GM23248 (cell line): ENCODE data around the gene TMBIM1. TPM values are rescaled to one million over a fixed set of nuclear protein-coding genes. Genes with fewer than 3 reads are reported as not detected.

Experiments used
- DNase-seq: peaks from one replicate; pipeline ENCODE4 v3.0.0-alpha.2; 2015
- H2AFZ ChIP-seq: fragments of 200-600 bp; sonication (generic); 2 replicates; pipeline ENCODE4 v1.6.1; 2016; ENCODE audit warnings: antibody characterized with exemption
- H3F3A ChIP-seq: fragments of 200-600 bp; sonication (generic); 2 replicates; pipeline ENCODE4 v1.6.1; 2016; ENCODE audit warnings: mild to moderate bottlenecking, antibody characterized with exemption, mixed run types; ENCODE audit not compliant: insufficient read depth
- H3K27ac ChIP-seq: fragments of 200-600 bp; sonication (generic); 2 replicates; pipeline ENCODE4 v1.5.1; 2016; ENCODE audit warnings: mild to moderate bottlenecking
- H3K27me3 ChIP-seq: fragments of 200-600 bp; sonication (generic); replicated peaks from 2 replicates; pipeline ENCODE4 v1.6.1; 2016; ENCODE audit warnings: mild to moderate bottlenecking; ENCODE audit not compliant: insufficient read depth
- H3K36me3 ChIP-seq: fragments of 200-600 bp; sonication (generic); 2 replicates; pipeline ENCODE4 v1.6.1; 2016; ENCODE audit warnings: low read depth, mild to moderate bottlenecking
- H3K4me1 ChIP-seq: fragments of 200-600 bp; sonication (generic); 2 replicates; pipeline ENCODE4 v1.6.1; 2016; ENCODE audit warnings: mild to moderate bottlenecking; ENCODE audit not compliant: insufficient read depth
- H3K4me2 ChIP-seq: fragments of 200-600 bp; sonication (generic); one replicate; pipeline ENCODE4 v1.6.1; 2016; ENCODE audit warnings: mild to moderate bottlenecking; ENCODE audit not compliant: unreplicated experiment
- H3K4me3 ChIP-seq: fragments of 200-600 bp; sonication (generic); 2 replicates; pipeline ENCODE4 v1.5.1; 2016; ENCODE audit warnings: mild to moderate bottlenecking
- H3K79me2 ChIP-seq: fragments of 200-600 bp; sonication (generic); 2 replicates; pipeline ENCODE4 v1.6.1; 2016; ENCODE audit warnings: mild to moderate bottlenecking; ENCODE audit not compliant: insufficient read depth
- H3K9ac ChIP-seq: fragments of 200-600 bp; sonication (generic); 2 replicates; pipeline ENCODE4 v1.6.1; 2016; ENCODE audit warnings: mild to moderate bottlenecking
- H3K9me2 ChIP-seq: fragments of 200-600 bp; sonication (generic); 2 replicates; pipeline ENCODE4 v1.6.1; 2016; ENCODE audit warnings: mixed run types, mild to moderate bottlenecking, moderate library complexity; ENCODE audit not compliant: insufficient read depth
- H3K9me3 ChIP-seq: fragments of 200-600 bp; sonication (generic); one replicate; pipeline ENCODE4 v1.6.1; 2017; ENCODE audit warnings: low read depth
- H4K20me1 ChIP-seq: fragments of 200-600 bp; sonication (generic); 2 replicates; pipeline ENCODE4 v1.6.0; 2016; ENCODE audit not compliant: insufficient read depth
- EZH2 ChIP-seq: fragments of 200-600 bp; sonication (generic); IDR thresholded peaks from 2 replicates; pipeline ENCODE4 v1.6.1; 2018; ENCODE audit warnings: antibody characterized with exemption, mild to moderate bottlenecking; ENCODE audit not compliant: insufficient read depth, poor library complexity, severe bottlenecking
- EZH2phosphoT487 ChIP-seq: fragments of 200-600 bp; sonication (generic); IDR thresholded peaks from 2 replicates; pipeline ENCODE4 v1.6.1; 2018; ENCODE audit warnings: antibody characterized with exemption, moderate library complexity, mild to moderate bottlenecking, low read depth; ENCODE audit not compliant: insufficient read depth
- WGBS, 2 experiments: methylation state at CpG; one replicate each; pipeline ENCODE4 v1.1.6; 2015 to 2017; ENCODE audit warnings: low lambda C conversion rate in 2 of 2, low coverage in 1 of 2; ENCODE audit errors: missing lambda C conversion rate in 2 of 2; 5-methylcytosine and 5-hydroxymethylcytosine counted together
- in situ Hi-C: fragments of 300-500 bp; cut with MboI; formaldehyde crosslinking; loops from 2 replicates; pipeline ENCODE4 v1.15.0; 2020
- polyA plus RNA-seq: library from polyadenylated mRNA; unstranded; fragments of >200 nt; fragmentation: Nextera tagmentation; extraction: Ambion mirVana; gene quantifications from 2 replicates; pipeline ENCODE4 v1.2.1, GENCODE V29; 2016
- total RNA-seq: library from RNA; depleted of rRNA; stranded (reverse); fragments of >200 nt; shearing (Covaris generic); gene quantifications from 2 replicates; pipeline ENCODE4 v1.2.3, GENCODE V29; 2014

TMBIM1 gene
- total and polyA plus RNA-seq, 2 experiments from 2014 or later = 166 to 178 TPM

- Histone ChIP-seq H3K27me3 (no peaks in the 10 kb centered on the region), H3K9ac (no peak overlapping the region), H3K79me2 (peaks cover 89% of the 10 kb centered on the region), H3K4me3 (no peak overlapping the region), H3F3A (peaks cover 56% of the 10 kb centered on the region), H3K4me2 (no peak overlapping the region), H3K4me1 (peaks cover 29% of the 10 kb centered on the region), H2AFZ (no peak overlapping the region), H3K36me3 (peaks cover 83% of the 10 kb centered on the region), H4K20me1 (peaks cover 5% of the 10 kb centered on the region; the same call in 1 of the 2 replicates), H3K27ac (no peak overlapping the region), H3K9me2 (no peaks in the 10 kb centered on the region), H3K9me3 (no peaks in the 10 kb centered on the region)
- in situ Hi-C loops = no loop called here
- 94 to 97% methylated on average over 4 of the region's 4 CpGs for WGBS, 2 experiments
- no peak for DNase-seq
- no peak for TF ChIP-seq EZH2phosphoT487
- TF ChIP-seq EZH2 = no peak
Measured at GRCh38 chr2:218233543-218233942, 58.8 kb downstream of the TMBIM1 start.

- in situ Hi-C loops = no loop called here
- Histone ChIP-seq H3K27me3 (no peaks in the 10 kb centered on the region), H2AFZ (no peak overlapping the region), H3K27ac (peak overlapping the region; percentile 57), H3K9me2 (no peaks in the 10 kb centered on the region), H3K4me2 (peak overlapping the region; percentile 51), H3K9me3 (no peaks in the 10 kb centered on the region), H3K4me3 (no peak overlapping the region), H3F3A (peaks cover 72% of the 10 kb centered on the region), H3K79me2 (peaks cover 91% of the 10 kb centered on the region), H3K9ac (no peak overlapping the region), H3K4me1 (peaks cover 39% of the 10 kb centered on the region), H4K20me1 (peaks cover 5% of the 10 kb centered on the region; the same call in 1 of the 2 replicates), H3K36me3 (peaks cover 77% of the 10 kb centered on the region)
- 0 to 7% methylated on average over 1 of the region's 1 CpG for whole genome bisulfite sequencing, 2 experiments
- TF ChIP-seq EZH2 = no peak
- TF ChIP-seq EZH2phosphoT487 = no peak
- peak; percentile 65 for DNase-seq
Measured at GRCh38 chr2:218230882-218231281, 61.4 kb downstream of the TMBIM1 start.

- no peak overlapping the region for H2AFZ ChIP-seq
- no peak for TF ChIP-seq EZH2phosphoT487
- H3K79me2 ChIP-seq = peaks cover 91% of the 10 kb centered on the region
- in situ Hi-C loops = no loop called here
- 90 to 98% methylated on average over 4 of the region's 4 CpGs for WGBS, 2 experiments
- H3K27me3 ChIP-seq = no peaks in the 10 kb centered on the region
- H3K9me3 ChIP-seq = no peaks in the 10 kb centered on the region
- H3F3A ChIP-seq = peaks cover 81% of the 10 kb centered on the region
- H3K27ac ChIP-seq = peak overlapping the region; percentile 57
- H3K9me2 ChIP-seq = no peaks in the 10 kb centered on the region
- H3K9ac ChIP-seq = peak overlapping the region; percentile 7; the same call in 1 of the 2 replicates
- peaks cover 9% of the 10 kb centered on the region for H4K20me1 ChIP-seq
- H3K4me2 ChIP-seq = peak overlapping the region; percentile 74
- peak overlapping the region; percentile 29 for H3K4me3 ChIP-seq
- DNase-seq = peak; percentile 41
- peaks cover 77% of the 10 kb centered on the region for H3K36me3 ChIP-seq
- peaks cover 40% of the 10 kb centered on the region for H3K4me1 ChIP-seq
Measured at GRCh38 chr2:218229851-218230250, 62.5 kb downstream of the TMBIM1 start.

- no peak overlapping the region for H2AFZ ChIP-seq
- peaks cover 77% of the 10 kb centered on the region for H3K36me3 ChIP-seq
- H3K9me2 ChIP-seq = no peaks in the 10 kb centered on the region
- peak overlapping the region; percentile 74 for H3K4me2 ChIP-seq
- no peaks in the 10 kb centered on the region for H3K27me3 ChIP-seq
- H3F3A ChIP-seq = peaks cover 81% of the 10 kb centered on the region
- H3K27ac ChIP-seq = peak overlapping the region; percentile 57
- 6 to 15% methylated on average over 3 of the region's 3 CpGs for WGBS, 2 experiments
- DNase-seq = peak; percentile 84
- H4K20me1 ChIP-seq = peaks cover 10% of the 10 kb centered on the region
- no peaks in the 10 kb centered on the region for H3K9me3 ChIP-seq
- H3K4me3 ChIP-seq = peak overlapping the region; percentile 29
- H3K4me1 ChIP-seq = peaks cover 46% of the 10 kb centered on the region
- TF ChIP-seq EZH2 = no peak
- TF ChIP-seq EZH2phosphoT487 = no peak
- in situ Hi-C loops = no loop called here
- peaks cover 91% of the 10 kb centered on the region for H3K79me2 ChIP-seq
- 0 out of 2 replicates have a peak overlapping the region, but pooled peaks have one; percentile 7 for H3K9ac ChIP-seq
Measured at GRCh38 chr2:218229239-218229638, 63.1 kb downstream of the TMBIM1 start.
